ENCODE measurements around the gene NTPCR. TPM values are rescaled to one million over a fixed set of nuclear protein-coding genes. Genes with fewer than 3 reads are reported as not detected.

Gene NTPCR
- total and polyA plus RNA-seq, 2 donors, result 50.8 to 53.7 TPM

- Histone ChIP-seq H3K4me1 (ENCODE audit: control insufficient read depth in 2 of 2, insufficient read depth in 2 of 2, low read length in 2 of 2) (peaks cover 0 to 22% of the 10 kb centered on the region in 2 donors), H3K27ac (ENCODE audit: low read depth in 1 of 2, low read length in 1 of 2) (no peak overlapping the region), H3K36me3 (ENCODE audit: control insufficient read depth in 2 of 2, insufficient read depth in 2 of 2, low read length in 1 of 2) (peaks cover 8 to 50% of the 10 kb centered on the region in 2 donors), H3K27me3 (ENCODE audit: control insufficient read depth in 2 of 2, insufficient read depth in 1 of 2, low read length in 1 of 2) (no peaks in the 10 kb centered on the region), H3K4me3 (ENCODE audit: low read length in 2 of 2) (no peak overlapping the region), H3K9me3 (ENCODE audit: control insufficient read depth in 2 of 2, insufficient read depth in 1 of 2, low read length in 1 of 2) (no peaks in the 10 kb centered on the region)
- WGBS, result 72% methylated on average over 10 of the region's 10 CpGs
- DNase-seq (ENCODE audit: low read depth in 6 of 9, low spot score in 9 of 9), result peak in 1 of 9 donors; percentile 57
Observed at GRCh38 chr1:232965124-232965911, 14.9 kb downstream of the NTPCR start.

- Histone ChIP-seq H3K4me1 (ENCODE audit: control insufficient read depth in 2 of 2, insufficient read depth in 2 of 2, low read length in 2 of 2) (peaks cover 0 to 22% of the 10 kb centered on the region in 2 donors), H3K9me3 (ENCODE audit: control insufficient read depth in 2 of 2, insufficient read depth in 1 of 2, low read length in 1 of 2) (no peaks in the 10 kb centered on the region), H3K27me3 (ENCODE audit: control insufficient read depth in 2 of 2, insufficient read depth in 1 of 2, low read length in 1 of 2) (no peaks in the 10 kb centered on the region), H3K36me3 (ENCODE audit: control insufficient read depth in 2 of 2, insufficient read depth in 2 of 2, low read length in 1 of 2) (peaks cover 13 to 55% of the 10 kb centered on the region in 2 donors), H3K27ac (ENCODE audit: low read depth in 1 of 2, low read length in 1 of 2) (no peak overlapping the region), H3K4me3 (ENCODE audit: low read length in 2 of 2) (no peak overlapping the region)
- DNase-seq (ENCODE audit: low read depth in 6 of 9, low spot score in 9 of 9), result no peak
- WGBS, result 98% methylated on average over 6 of the region's 6 CpGs
Observed at GRCh38 chr1:232965912-232966217, 15.5 kb downstream of the NTPCR start.

DNA sequence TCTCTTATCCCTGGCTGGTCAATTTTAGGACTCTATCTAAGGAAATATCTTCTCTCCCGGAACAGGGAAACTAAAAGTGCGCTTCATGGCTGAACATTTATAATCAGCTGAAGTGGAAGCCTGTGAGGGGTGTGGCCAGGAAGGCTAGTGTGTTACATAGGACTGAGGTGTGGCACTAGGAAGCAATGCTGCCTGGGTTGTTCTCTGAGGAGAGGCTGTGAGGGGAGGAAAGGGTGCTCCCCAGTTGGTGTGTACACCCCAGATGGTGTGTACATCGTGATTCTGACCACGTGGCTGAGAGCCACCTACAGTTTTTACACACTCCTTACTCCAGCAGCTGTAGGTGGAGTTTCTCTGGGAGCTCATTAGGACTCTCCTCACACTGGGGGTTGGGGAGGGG, 16.3 kb downstream of the NTPCR start:
- Histone ChIP-seq H3K27ac (ENCODE audit: low read depth in 1 of 2, low read length in 1 of 2) (no peak overlapping the region), H3K27me3 (ENCODE audit: control insufficient read depth in 2 of 2, insufficient read depth in 1 of 2, low read length in 1 of 2) (no peaks in the 10 kb centered on the region), H3K9me3 (ENCODE audit: control insufficient read depth in 2 of 2, insufficient read depth in 1 of 2, low read length in 1 of 2) (no peaks in the 10 kb centered on the region), H3K36me3 (ENCODE audit: control insufficient read depth in 2 of 2, insufficient read depth in 2 of 2, low read length in 1 of 2) (peaks cover 18 to 63% of the 10 kb centered on the region in 2 donors), H3K4me1 (ENCODE audit: control insufficient read depth in 2 of 2, insufficient read depth in 2 of 2, low read length in 2 of 2) (peaks cover 0 to 22% of the 10 kb centered on the region in 2 donors), H3K4me3 (ENCODE audit: low read length in 2 of 2) (no peak overlapping the region)
- no peak for DNase-seq (ENCODE audit: low read depth in 6 of 9, low spot score in 9 of 9)
- WGBS, result 92% methylated on average over 4 of the region's 4 CpGs

- no peak for DNase-seq (ENCODE audit: low read depth in 6 of 9, low spot score in 9 of 9)
- no peaks in the 10 kb centered on the region for H3K27me3 ChIP-seq (ENCODE audit: control insufficient read depth in 2 of 2, insufficient read depth in 1 of 2, low read length in 1 of 2)
- H3K27ac ChIP-seq (ENCODE audit: low read depth in 1 of 2, low read length in 1 of 2), result no peak overlapping the region
- peaks cover 0 to 18% of the 10 kb centered on the region in 2 donors for H3K4me1 ChIP-seq (ENCODE audit: control insufficient read depth in 2 of 2, insufficient read depth in 2 of 2, low read length in 2 of 2)
- H3K4me3 ChIP-seq (ENCODE audit: low read length in 2 of 2), result no peak overlapping the region
- H3K36me3 ChIP-seq (ENCODE audit: control insufficient read depth in 2 of 2, insufficient read depth in 2 of 2, low read length in 1 of 2), result peaks cover 22 to 80% of the 10 kb centered on the region in 2 donors
- H3K9me3 ChIP-seq (ENCODE audit: control insufficient read depth in 2 of 2, insufficient read depth in 1 of 2, low read length in 1 of 2), result peaks cover 1 to 4% of the 10 kb centered on the region in 2 donors
- 88% methylated on average over 5 of the region's 5 CpGs for WGBS
Observed at GRCh38 chr1:232968391-232968790, 18.0 kb downstream of the NTPCR start.

DNA sequence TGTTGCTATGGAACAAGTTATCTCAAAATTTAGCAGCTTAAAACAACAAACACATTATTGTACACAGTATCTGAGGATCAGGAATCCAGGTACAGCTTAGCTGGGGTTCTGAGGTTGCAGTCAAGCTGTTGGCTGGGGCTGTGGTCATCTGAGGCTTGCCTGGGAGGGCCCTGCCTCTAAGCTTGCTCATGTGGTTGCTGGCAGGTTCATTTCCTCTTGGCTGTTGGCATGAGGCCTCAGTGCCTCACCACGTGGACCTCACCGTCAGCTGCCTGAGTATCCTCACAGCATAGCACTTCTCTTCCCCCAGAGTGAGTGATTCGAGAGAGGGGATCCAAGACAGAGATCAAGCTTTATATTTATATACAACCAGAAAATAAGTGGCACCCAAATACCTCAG, 18.6 kb downstream of the NTPCR start:
- H3K27ac ChIP-seq (ENCODE audit: low read depth in 1 of 2, low read length in 1 of 2), result no peak overlapping the region
- H3K4me3 ChIP-seq (ENCODE audit: low read length in 2 of 2), result no peak overlapping the region
- H3K9me3 ChIP-seq (ENCODE audit: control insufficient read depth in 2 of 2, insufficient read depth in 1 of 2, low read length in 1 of 2), result peaks cover 1 to 4% of the 10 kb centered on the region in 2 donors
- H3K4me1 ChIP-seq (ENCODE audit: control insufficient read depth in 2 of 2, insufficient read depth in 2 of 2, low read length in 2 of 2), result peaks cover 0 to 18% of the 10 kb centered on the region in 2 donors
- no peaks in the 10 kb centered on the region for H3K27me3 ChIP-seq (ENCODE audit: control insufficient read depth in 2 of 2, insufficient read depth in 1 of 2, low read length in 1 of 2)
- DNase-seq (ENCODE audit: low read depth in 6 of 9, low spot score in 9 of 9), result no peak
- peaks cover 22 to 86% of the 10 kb centered on the region in 2 donors for H3K36me3 ChIP-seq (ENCODE audit: control insufficient read depth in 2 of 2, insufficient read depth in 2 of 2, low read length in 1 of 2)
- 28% methylated on average over 3 of the region's 3 CpGs for WGBS

- no peak overlapping the region for H3K27ac ChIP-seq (ENCODE audit: low read depth in 1 of 2, low read length in 1 of 2)
Observed at GRCh38 chr1:232969799-232970198, 19.4 kb downstream of the NTPCR start.

GRCh38 chr1:232970508-232970907, 20.1 kb downstream of the NTPCR start:
- Histone ChIP-seq H3K4me1 (ENCODE audit: control insufficient read depth in 2 of 2, insufficient read depth in 2 of 2, low read length in 2 of 2) (peaks cover 0 to 10% of the 10 kb centered on the region in 2 donors), H3K27ac (ENCODE audit: low read depth in 1 of 2, low read length in 1 of 2) (no peak overlapping the region), H3K36me3 (ENCODE audit: control insufficient read depth in 2 of 2, insufficient read depth in 2 of 2, low read length in 1 of 2) (peaks cover 22 to 87% of the 10 kb centered on the region in 2 donors), H3K27me3 (ENCODE audit: control insufficient read depth in 2 of 2, insufficient read depth in 1 of 2, low read length in 1 of 2) (no peaks in the 10 kb centered on the region), H3K9me3 (ENCODE audit: control insufficient read depth in 2 of 2, insufficient read depth in 1 of 2, low read length in 1 of 2) (peaks cover 1 to 4% of the 10 kb centered on the region in 2 donors), H3K4me3 (ENCODE audit: low read length in 2 of 2) (no peak overlapping the region)
- no peak for DNase-seq (ENCODE audit: low read depth in 6 of 9, low spot score in 9 of 9)
- 88% methylated on average over 4 of the region's 4 CpGs for WGBS

More at GRCh38 chr1:232969799-232970198, 19.4 kb downstream of the NTPCR start:
- H3K36me3 ChIP-seq (ENCODE audit: control insufficient read depth in 2 of 2, insufficient read depth in 2 of 2, low read length in 1 of 2), result peaks cover 22 to 85% of the 10 kb centered on the region in 2 donors
- WGBS, result 96% methylated on average over 5 of the region's 5 CpGs
- peaks cover 0 to 17% of the 10 kb centered on the region in 2 donors for H3K4me1 ChIP-seq (ENCODE audit: control insufficient read depth in 2 of 2, insufficient read depth in 2 of 2, low read length in 2 of 2)
- no peak for DNase-seq (ENCODE audit: low read depth in 6 of 9, low spot score in 9 of 9)
- no peak overlapping the region for H3K4me3 ChIP-seq (ENCODE audit: low read length in 2 of 2)
- H3K9me3 ChIP-seq (ENCODE audit: control insufficient read depth in 2 of 2, insufficient read depth in 1 of 2, low read length in 1 of 2), result peaks cover 1 to 4% of the 10 kb centered on the region in 2 donors
- no peaks in the 10 kb centered on the region for H3K27me3 ChIP-seq (ENCODE audit: control insufficient read depth in 2 of 2, insufficient read depth in 1 of 2, low read length in 1 of 2)

GRCh38 chr1:232973652-232974611, 23.5 kb downstream of the NTPCR start:
- H3K36me3 ChIP-seq (ENCODE audit: control insufficient read depth in 2 of 2, insufficient read depth in 2 of 2, low read length in 1 of 2), result peaks cover 29 to 82% of the 10 kb centered on the region in 2 donors
- H3K4me1 ChIP-seq (ENCODE audit: control insufficient read depth in 2 of 2, insufficient read depth in 2 of 2, low read length in 2 of 2), result peaks cover 3 to 10% of the 10 kb centered on the region in 2 donors
- no peaks in the 10 kb centered on the region for H3K27me3 ChIP-seq (ENCODE audit: control insufficient read depth in 2 of 2, insufficient read depth in 1 of 2, low read length in 1 of 2)
- no peak for DNase-seq (ENCODE audit: low read depth in 6 of 9, low spot score in 9 of 9)
- H3K9me3 ChIP-seq (ENCODE audit: control insufficient read depth in 2 of 2, insufficient read depth in 1 of 2, low read length in 1 of 2), result peaks cover 1 to 4% of the 10 kb centered on the region in 2 donors
- no peak overlapping the region for H3K4me3 ChIP-seq (ENCODE audit: low read length in 2 of 2)
- 89% methylated on average over 2 of the region's 2 CpGs for WGBS
- H3K27ac ChIP-seq (ENCODE audit: low read depth in 1 of 2, low read length in 1 of 2), result no peak overlapping the region

DNA sequence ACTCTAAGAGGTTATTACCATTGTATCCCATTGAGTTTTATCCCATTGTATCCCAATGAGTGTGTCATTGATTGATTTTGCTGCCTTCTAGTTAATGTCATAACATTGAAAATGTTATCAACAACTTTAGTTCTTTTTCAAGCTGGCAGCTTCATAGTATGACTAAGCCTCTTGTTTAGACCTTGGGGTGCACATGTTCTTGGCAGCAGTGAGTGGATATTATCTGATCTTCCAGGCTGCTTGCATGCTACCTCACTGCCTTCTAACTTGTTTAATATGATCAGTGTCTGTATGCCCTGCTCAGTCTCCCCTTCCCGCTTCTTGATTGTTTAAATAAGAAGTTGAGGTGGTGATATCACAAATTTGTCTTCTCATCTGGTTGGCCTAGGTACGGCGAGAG, 24.6 kb downstream of the NTPCR start:
- no peak overlapping the region for H3K27ac ChIP-seq (ENCODE audit: low read depth in 1 of 2, low read length in 1 of 2)

More for the DNA sequence above, 24.6 kb downstream of the NTPCR start:
- Histone ChIP-seq H3K4me3 (ENCODE audit: low read length in 2 of 2) (no peak overlapping the region), H3K9me3 (ENCODE audit: control insufficient read depth in 2 of 2, insufficient read depth in 1 of 2, low read length in 1 of 2) (peaks cover 1 to 4% of the 10 kb centered on the region in 2 donors), H3K27me3 (ENCODE audit: control insufficient read depth in 2 of 2, insufficient read depth in 1 of 2, low read length in 1 of 2) (no peaks in the 10 kb centered on the region), H3K36me3 (ENCODE audit: control insufficient read depth in 2 of 2, insufficient read depth in 2 of 2, low read length in 1 of 2) (peaks cover 25 to 78% of the 10 kb centered on the region in 2 donors), H3K4me1 (ENCODE audit: control insufficient read depth in 2 of 2, insufficient read depth in 2 of 2, low read length in 2 of 2) (peaks cover 3 to 6% of the 10 kb centered on the region in 2 donors)
- WGBS, result 96% methylated on average over 3 of the region's 3 CpGs
- no peak for DNase-seq (ENCODE audit: low read depth in 6 of 9, low spot score in 9 of 9)
